ENCODE measurements around the gene PTN.

DNA sequence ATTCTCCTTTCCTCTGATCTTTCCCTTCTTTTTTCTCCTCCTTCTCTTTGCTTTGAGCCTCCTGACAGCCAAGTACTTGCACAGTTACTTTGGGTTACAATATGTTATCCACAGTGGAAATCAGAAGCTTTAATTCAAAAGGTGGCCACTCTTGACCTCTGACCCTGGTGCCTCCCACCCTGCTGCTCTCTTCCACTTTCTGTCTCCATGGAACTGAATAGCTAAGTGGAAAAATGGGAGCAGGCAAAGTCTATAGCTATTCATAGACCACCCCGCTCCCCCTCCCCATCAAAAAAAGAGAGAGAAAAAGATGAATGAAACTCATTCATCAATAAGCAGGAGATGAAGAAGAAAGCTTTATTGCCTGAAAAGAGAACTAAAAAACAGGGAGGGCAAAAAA lies 39.4 kb downstream of the PTN start:
- no peak for TF ChIP-seq EP300 (IDR thresholded peaks at IDR 0.05)
- no peak for TF ChIP-seq POLR2AphosphoS5 (IDR thresholded peaks at IDR 0.05)
- no peak for TF ChIP-seq CTCF (IDR thresholded peaks at IDR 0.05)
